Measurements from ENCODE around the gene SPRY1. TPM values are rescaled to one million over a fixed set of nuclear protein-coding genes. Genes with fewer than 3 reads are reported as not detected.

Gene SPRY1
- total RNA-seq, 4 donors from 2014 or later, result 34.8 to 198 (median 170) TPM

GRCh38 chr4:123363729-123364128 is 32.9 kb upstream of the SPRY1 start:
- DNase-seq, result no peak
- no peaks in the 10 kb centered on the region for H3K36me3 ChIP-seq
- no peaks in the 10 kb centered on the region for H3K27me3 ChIP-seq
- H3K27ac ChIP-seq, result no peak overlapping the region
- intact Hi-C loops (cut with DNase I; ENCODE audit: low total_unique reads), result no loop called here
- H3K4me1 ChIP-seq, result no peaks in the 10 kb centered on the region
- no peaks in the 10 kb centered on the region for H3K9me3 ChIP-seq
- H3K4me3 ChIP-seq, result no peak overlapping the region
- TF ChIP-seq POLR2A (IDR thresholded peaks at IDR 0.05), result no peak

GRCh38 chr4:123364906-123365305 is 31.7 kb upstream of the SPRY1 start:
- TF ChIP-seq POLR2A (IDR thresholded peaks at IDR 0.05) (no peak), CTCF (IDR thresholded peaks at IDR 0.05) (no peak)
- H3K27me3 ChIP-seq, result no peaks in the 10 kb centered on the region
- no peaks in the 10 kb centered on the region for H3K36me3 ChIP-seq
- intact Hi-C loops (cut with DNase I; ENCODE audit: low total_unique reads), result no loop called here
- H3K4me3 ChIP-seq, result no peak overlapping the region
- no peaks in the 10 kb centered on the region for H3K9me3 ChIP-seq
- no peak overlapping the region for H3K27ac ChIP-seq
- no peaks in the 10 kb centered on the region for H3K4me1 ChIP-seq
- no peak for DNase-seq

- no peak for TF ChIP-seq CTCF (IDR thresholded peaks at IDR 0.05)
- TF ChIP-seq POLR2A (IDR thresholded peaks at IDR 0.05), result no peak
- no peak overlapping the region for H3K4me3 ChIP-seq
- no peaks in the 10 kb centered on the region for H3K4me1 ChIP-seq
- no peaks in the 10 kb centered on the region for H3K27me3 ChIP-seq
- no peak for DNase-seq
- intact Hi-C loops (cut with DNase I; ENCODE audit: low total_unique reads), result no loop called here
- no peaks in the 10 kb centered on the region for H3K36me3 ChIP-seq
- H3K9me3 ChIP-seq, result no peaks in the 10 kb centered on the region
- H3K27ac ChIP-seq, result no peak overlapping the region
Measured at GRCh38 chr4:123365412-123365811, 31.2 kb upstream of the SPRY1 start.

- Histone ChIP-seq H3K36me3 (no peaks in the 10 kb centered on the region), H3K4me3 (no peak overlapping the region), H3K27ac (no peak overlapping the region), H3K4me1 (no peaks in the 10 kb centered on the region), H3K27me3 (no peaks in the 10 kb centered on the region), H3K9me3 (no peaks in the 10 kb centered on the region)
- TF ChIP-seq CTCF (IDR thresholded peaks at IDR 0.05) (no peak), POLR2A (IDR thresholded peaks at IDR 0.05) (no peak)
- no peak for DNase-seq
- intact Hi-C loops (cut with DNase I; ENCODE audit: low total_unique reads), result no loop called here
Measured at GRCh38 chr4:123366144-123366748, 30.3 kb upstream of the SPRY1 start.

- Histone ChIP-seq H3K27ac (no peak overlapping the region), H3K27me3 (no peaks in the 10 kb centered on the region), H3K9me3 (no peaks in the 10 kb centered on the region), H3K4me1 (no peaks in the 10 kb centered on the region), H3K36me3 (no peaks in the 10 kb centered on the region), H3K4me3 (no peak overlapping the region)
- DNase-seq, result no peak
- intact Hi-C loops (cut with DNase I; ENCODE audit: low total_unique reads), result no loop called here
- TF ChIP-seq POLR2A (IDR thresholded peaks at IDR 0.05) (no peak), CTCF (IDR thresholded peaks at IDR 0.05) (no peak)
Measured at GRCh38 chr4:123378794-123379193, 17.8 kb upstream of the SPRY1 start.

- no peaks in the 10 kb centered on the region for H3K9me3 ChIP-seq
- H3K4me3 ChIP-seq, result no peak overlapping the region
Measured at GRCh38 chr4:123379392-123379791, 17.2 kb upstream of the SPRY1 start.

More at GRCh38 chr4:123379392-123379791, 17.2 kb upstream of the SPRY1 start:
- no peak overlapping the region for H3K27ac ChIP-seq
- H3K27me3 ChIP-seq, result no peaks in the 10 kb centered on the region
- H3K4me1 ChIP-seq, result no peaks in the 10 kb centered on the region
- H3K36me3 ChIP-seq, result no peaks in the 10 kb centered on the region
- no peak for TF ChIP-seq POLR2A (IDR thresholded peaks at IDR 0.05)
- TF ChIP-seq CTCF (IDR thresholded peaks at IDR 0.05), result no peak
- intact Hi-C loops (cut with DNase I; ENCODE audit: low total_unique reads), result no loop called here
- DNase-seq, result no peak

All from uterus (tissue), 4 donors.